GM15510 (cell line): ENCODE results near the gene RNF41.

Source experiments
- POLR2A ChIP-seq: IDR thresholded peaks from 3 replicates; pipeline ENCODE4 v1.6.1; 2011; ENCODE audit warnings: borderline replicate concordance; ENCODE audit not compliant: insufficient read length; ENCODE audit errors: extremely low read depth

Gene RNF41

GRCh38 chr12:56221757-56222530, at the start of gene RNF41:
Gene RNF41, minus strand, starts transcription at chr12:56221922. Its CDS starts 7,875 bp downstream, at chr12:56214047.
- TF ChIP-seq POLR2A = peak; percentile 95

DNA sequence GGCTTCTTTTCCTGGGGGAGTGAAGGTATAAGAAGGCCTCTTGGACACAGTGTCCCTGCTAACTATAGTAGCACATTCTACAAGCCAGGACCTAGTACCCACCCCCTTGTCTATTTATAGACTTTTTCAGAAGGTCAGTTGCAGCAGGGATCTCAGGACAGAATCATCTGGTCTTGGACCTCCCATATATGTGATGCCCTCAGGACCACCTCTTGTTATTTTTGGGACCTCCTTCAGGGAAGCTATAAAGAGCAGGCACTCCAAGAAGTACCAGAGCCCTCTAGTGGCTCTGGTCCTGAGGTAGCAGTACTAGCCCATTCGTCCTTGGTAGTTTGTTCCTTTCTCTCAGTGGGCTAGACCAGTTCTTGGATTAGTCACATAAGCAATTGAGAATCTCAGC, 49.3 kb upstream of the RNF41 start:
- no peak for TF ChIP-seq POLR2A

DNA sequence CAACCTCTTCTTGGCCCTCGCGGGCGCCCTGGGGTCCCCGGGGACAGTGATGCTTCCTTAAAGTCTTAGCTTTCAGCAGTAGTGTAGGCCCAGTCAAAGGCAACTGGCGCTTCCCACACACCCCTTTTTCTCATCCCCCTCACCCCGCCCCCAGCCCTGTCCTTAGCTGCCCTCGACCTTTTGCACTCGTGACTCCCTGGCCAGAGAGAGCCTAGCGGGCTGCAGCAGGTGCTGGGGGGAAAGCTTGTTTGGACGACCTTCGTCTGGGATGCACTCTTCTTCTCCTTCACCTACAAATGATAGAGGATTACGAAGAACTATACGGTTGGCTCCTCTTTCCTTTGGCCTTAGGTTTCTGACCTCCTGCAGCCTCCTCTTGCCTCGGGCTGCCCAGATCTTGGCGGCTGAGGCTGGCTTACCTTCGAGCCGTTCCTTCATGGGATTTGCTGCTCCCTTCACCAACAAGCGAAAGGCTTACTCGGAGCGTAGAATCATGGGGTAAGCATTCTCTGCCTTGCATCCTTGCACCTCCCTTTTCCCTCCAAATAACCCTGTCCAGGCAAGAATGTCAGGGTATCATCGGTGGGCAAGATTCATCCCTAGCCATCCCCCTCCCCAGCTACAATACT, 45.8 kb upstream of the RNF41 start:
- no peak for TF ChIP-seq POLR2A

DNA sequence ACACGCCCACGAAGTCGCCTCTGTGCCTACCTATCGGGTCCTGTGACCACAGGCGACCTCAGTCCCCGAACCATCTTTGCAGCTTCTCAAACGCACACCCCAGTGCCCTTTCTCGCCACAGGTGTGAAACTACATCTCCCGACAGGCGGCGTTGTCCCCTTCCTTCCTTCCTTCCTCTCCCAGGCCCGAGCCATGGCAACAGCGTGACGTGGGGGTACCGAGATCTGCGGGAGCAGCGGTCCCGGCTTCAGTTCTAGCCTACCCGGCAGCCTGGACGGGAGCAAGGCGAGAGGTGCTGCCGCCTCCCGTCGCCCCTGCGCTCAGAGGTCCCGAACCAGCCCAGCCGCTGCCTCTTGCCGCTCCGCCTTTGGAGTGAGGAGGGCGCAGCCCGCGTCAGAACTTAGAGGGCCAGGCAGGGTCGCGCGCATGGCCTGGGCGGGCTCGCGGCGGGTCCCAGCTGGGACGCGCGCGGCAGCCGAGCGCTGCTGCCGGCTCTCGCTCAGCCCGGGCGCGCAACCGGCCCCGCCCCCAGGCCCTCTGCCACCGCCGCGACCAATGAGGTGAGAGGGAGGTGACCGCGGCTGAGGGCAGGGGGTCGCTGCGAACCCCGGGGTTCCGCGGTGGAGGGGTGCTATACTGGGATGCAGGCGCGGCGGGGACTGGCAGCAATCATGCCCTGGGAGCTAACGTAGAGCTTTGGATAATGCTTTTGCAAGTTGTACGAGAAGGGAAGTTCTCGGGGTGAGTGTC, 45.1 kb upstream of the RNF41 start, which contains the start of gene COQ10A:
Gene COQ10A, plus strand, starts transcription at position 250 of the 750 bp plus-strand sequence. Its CDS starts 177 bp downstream, at position 427.
- TF ChIP-seq POLR2A = peak; percentile 69

GRCh38 chr12:56261503-56262232, 39.9 kb upstream of the RNF41 start:
- TF ChIP-seq POLR2A = no peak

GRCh38 chr12:56260921-56261320, 39.2 kb upstream of the RNF41 start:
- TF ChIP-seq POLR2A = no peak

DNA sequence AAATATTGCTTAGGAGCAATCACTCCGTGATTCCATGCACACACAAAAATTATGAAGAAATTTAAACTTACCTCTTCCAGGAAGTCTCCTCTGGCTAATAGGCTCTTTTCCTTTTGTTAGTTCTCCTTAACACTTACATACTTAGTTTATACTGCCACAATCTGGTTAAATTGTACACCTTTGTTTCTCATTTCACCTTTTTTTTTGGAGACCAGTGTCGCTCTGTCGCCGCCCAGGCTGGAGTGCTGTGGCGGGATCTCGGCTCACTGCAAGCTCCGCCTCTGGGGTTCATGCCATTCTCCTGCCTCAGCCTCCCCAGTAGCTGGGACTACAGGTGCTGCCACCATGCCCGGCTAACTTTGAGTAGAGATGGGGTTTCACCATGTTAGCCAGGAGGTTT, 38.7 kb upstream of the RNF41 start:
- TF ChIP-seq POLR2A = no peak

- no peak for TF ChIP-seq POLR2A
These were observed 37.1 kb upstream of the RNF41 start for GRCh38 chr12:56258820-56259183.

GRCh38 chr12:56258068-56258819, 36.5 kb upstream of the RNF41 start, which contains the start of gene ANKRD52:
Gene ANKRD52, minus strand, starts transcription at chr12:56258384. Its CDS starts 115 bp downstream, at chr12:56258269.
- peak; percentile 75 for TF ChIP-seq POLR2A

GRCh38 chr12:56257491-56258067, 35.9 kb upstream of the RNF41 start:
- TF ChIP-seq POLR2A = no peak

GRCh38 chr12:56257071-56257470, 35.3 kb upstream of the RNF41 start:
- no peak for TF ChIP-seq POLR2A

- no peak for TF ChIP-seq POLR2A
These were observed 34.7 kb upstream of the RNF41 start for GRCh38 chr12:56256326-56256960.

GRCh38 chr12:56255671-56256070, 33.9 kb upstream of the RNF41 start:
- TF ChIP-seq POLR2A = no peak
